HG03439 (cell line): ENCODE measurements around the gene CDC45.

Source experiments
- ATAC-seq: cut with Tn5 transposase; IDR thresholded peaks from one replicate; pipeline ENCODE4 v1.9.1; 2021; ENCODE audit warnings: mild to moderate bottlenecking, moderate library complexity; ENCODE audit not compliant: unreplicated experiment

The CDC45 gene

DNA sequence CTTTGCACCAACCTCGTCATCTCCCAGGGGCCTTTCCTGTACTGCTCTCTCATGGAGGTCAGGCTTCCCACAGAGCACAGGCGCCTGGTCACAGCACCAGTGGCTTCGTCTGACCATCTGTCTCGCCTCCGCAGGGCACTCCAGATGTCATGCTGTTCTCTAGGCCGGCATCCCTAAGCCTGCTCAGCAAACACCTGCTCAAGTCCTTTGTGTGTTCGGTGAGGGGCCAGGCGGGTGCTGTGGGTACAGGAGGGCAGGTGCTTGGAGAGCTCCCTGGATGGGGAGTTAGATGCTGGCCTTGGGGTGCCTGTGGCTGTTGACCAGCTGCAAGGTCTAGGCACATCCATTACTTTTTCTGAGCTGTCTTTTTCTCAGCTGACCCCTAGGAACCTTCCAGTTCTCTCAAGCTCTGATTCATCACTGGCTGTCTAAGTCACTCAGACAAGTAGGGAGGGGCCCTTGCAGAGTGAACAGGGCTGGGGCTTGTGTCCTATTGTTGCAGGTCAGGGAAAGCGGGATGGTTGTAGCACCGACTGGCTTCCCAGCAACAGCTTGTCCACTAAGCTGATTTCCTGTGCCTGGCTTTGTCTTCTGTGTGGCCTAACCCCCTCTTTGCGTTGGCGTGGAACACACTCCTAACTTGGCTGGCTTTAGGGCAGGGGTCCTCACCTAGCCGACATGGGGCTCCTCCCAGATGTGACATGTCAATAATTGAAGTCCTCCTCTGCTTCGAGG lies 35.3 kb downstream of the CDC45 start:
- ATAC-seq: no peak

DNA sequence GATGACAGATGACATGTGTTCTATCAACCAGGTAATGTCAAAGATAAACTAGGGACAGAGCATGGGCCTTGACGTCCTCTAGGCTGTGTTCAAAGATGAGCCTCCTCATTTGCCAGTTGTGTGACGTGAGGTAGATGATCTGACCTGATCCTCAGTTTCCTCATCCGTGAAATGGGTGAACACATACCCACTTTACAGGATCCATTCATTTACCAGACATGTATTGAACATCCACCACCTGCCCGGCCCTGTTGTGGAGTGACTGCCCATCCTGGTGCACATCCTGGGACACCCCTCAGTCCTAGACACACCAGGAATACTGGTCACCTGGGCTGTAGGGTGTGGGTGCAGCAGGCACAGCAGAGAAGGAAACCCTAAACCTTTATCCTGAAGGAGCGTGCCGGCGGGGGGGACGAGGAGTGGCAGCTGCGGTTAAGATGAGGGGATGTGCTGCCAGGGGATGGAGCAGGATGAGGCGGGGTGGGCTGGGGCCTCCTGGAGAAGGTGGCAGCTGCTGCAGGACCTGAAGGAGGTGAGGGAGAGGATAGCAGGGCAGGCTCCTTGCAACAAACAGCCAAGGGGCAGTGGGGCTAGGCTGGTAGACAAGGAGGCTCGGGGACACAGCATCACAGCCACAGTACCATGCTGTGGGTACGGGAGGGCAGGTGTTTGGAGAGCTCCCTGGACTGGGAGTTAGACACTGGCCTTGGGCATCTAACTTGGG lies 36.1 kb downstream of the CDC45 start:
- no peak for ATAC-seq

DNA sequence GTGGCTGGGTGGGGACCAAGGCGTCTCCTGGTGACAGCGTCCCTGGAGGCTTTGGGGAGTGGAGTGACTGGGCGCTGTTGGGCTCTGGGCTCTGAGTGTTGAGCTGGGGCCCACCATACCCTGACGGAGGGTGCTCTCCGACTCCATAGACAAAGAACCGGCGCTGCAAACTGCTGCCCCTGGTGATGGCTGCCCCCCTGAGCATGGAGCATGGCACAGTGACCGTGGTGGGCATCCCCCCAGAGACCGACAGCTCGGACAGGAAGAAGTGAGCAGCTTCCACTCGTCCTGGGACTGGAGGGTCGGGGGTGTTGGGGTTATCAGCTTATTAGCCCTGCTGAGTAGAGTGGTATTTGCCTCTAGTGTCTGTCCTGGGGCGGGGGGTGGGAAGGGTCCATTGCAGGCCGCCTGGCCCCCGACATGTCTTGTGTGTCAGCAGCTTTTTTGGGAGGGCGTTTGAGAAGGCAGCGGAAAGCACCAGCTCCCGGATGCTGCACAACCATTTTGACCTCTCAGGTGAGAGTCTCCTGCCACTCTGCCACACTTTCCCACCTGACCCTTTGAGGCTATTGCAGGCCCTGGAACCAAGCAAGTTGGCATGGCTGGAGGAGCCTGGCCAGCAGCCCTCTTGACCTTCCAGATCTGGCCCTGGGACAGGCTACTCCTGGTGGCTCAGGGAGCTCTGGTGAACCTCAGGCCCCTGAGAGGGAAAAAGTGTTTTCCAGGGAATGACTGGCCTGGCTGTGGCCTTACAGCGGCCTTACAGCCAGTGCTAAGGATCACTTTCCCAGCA lies 36.9 kb downstream of the CDC45 start:
- ATAC-seq: no peak

DNA sequence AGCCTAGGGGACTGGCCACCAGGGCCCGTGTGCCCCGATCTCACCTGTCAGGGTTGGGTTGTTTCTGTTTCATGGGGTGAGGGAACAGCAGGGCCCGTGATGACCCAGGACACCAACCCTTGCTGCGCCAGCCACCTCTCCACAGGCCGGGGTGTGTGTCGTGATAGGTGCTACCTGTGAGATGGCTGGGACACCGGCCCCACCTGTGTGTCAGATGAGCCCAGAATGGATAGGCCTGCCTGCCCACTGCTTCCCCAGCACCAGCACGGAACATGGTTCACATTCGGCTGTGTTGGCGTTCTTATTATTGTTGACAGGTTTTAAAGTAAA lies 37.4 kb downstream of the CDC45 start:
- no peak for ATAC-seq

DNA sequence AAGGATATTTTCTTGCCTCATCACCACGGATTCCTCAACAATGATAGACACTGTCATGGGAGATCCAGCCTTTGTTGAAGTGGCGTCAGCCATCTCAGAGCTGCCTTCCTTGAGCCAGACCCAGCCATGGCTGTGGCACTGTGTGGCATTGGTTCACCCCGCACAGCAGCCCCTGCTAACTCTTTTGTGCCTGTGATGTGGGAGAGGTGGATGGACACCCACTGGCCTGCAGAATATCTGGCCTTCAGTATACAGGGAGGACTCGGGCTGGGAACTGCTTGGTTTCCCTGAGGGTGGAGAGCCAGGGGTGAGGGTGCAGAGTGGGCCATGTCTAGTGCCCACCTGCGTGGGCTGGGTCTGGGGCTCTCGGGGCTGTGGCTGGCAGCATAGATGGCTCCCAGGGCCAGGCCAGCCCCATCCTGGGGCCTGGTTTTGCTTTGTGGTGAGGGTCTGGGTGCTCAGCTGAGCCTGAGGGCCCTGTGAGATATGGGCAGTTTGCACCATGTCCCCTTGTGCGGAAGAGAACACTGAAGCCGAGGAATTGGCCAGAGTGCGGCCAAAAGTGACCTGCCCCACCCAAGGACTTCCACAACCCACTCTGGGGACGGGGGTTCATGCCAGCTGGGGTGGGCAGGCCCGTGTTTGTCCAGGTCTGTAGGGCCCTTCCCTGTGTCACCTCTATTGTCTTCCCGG lies 38.3 kb downstream of the CDC45 start:
- ATAC-seq: no peak

DNA sequence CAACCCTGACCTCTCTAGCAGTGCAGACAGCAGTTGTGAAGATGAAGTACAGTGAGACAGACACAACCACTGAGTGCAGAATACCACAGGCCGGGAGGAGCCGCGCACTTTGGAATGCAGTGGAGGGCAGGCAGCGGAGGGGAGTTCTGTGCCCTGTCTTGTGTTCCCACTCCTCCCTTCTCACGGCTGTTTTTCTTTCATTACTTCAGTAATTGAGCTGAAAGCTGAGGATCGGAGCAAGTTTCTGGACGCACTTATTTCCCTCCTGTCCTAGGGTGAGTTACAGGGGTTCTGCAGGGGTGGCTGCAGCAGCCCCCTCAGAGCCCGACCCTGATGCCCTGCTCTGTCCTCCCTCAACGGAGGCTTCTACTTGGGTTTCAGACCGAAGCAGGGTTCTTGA lies 38.9 kb downstream of the CDC45 start:
- no peak for ATAC-seq

DNA sequence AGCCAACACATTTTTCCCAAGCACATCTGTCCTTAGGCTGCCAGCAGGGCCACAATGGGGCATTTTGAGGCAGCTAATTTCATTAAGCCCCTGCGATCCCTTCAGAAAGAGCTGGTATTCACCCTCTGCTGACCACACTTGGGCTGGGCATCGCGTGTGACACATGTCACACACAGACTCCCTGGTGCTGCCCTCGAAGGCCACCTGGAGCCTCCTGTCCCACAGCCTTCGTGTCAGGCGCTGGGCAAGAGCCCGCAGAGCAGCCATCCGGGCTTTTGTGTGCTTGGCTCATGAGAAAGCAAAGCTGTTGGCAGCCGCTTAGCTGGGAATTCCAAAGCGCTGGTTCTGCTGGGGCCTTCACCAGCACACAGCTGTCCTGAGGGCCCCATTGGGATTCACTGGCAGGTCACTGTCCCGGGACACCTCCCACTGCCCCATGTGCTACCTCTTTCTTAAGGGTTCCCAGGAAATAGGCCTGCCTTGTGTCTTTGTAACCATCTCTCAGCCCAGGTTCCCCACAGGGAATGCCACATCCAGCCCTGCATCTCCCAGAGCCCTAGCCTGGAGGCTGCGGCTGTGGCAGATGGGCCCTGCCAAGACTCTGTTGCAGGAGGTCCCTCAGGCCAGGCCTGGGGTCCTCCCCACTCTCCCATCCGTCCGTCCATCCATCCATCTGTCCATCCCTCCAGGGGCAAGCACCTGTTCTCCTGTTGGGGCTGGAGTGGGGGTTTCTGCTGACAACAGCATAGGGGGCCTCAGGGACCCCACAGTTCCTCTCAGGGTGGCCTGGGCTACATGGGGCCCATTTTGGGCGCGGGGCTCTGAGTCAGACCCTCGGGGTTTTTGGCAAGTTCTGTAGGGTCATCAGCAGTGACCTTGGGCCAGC lies 39.6 kb downstream of the CDC45 start:
- no peak for ATAC-seq

DNA sequence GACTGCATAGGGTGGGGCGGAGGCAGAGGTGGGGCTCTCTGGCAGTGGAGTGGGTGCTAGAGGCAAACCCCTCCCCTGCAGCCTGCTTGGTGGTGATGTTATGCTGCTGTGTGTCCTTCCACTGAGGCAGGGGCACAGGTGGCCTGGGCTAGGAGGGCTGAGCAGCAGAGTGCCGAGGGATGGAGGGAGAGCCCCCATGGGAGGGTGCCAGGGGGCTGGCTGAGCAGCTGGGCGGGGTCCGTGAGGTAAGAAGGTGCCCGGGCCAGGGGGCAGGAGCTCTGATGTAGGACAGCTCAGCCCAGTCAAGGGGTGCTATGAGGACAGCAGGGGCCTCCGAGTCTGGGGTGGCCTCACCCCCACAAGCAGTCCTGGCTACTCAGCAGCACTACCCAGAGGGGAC lies 40.3 kb downstream of the CDC45 start:
- no peak for ATAC-seq

DNA sequence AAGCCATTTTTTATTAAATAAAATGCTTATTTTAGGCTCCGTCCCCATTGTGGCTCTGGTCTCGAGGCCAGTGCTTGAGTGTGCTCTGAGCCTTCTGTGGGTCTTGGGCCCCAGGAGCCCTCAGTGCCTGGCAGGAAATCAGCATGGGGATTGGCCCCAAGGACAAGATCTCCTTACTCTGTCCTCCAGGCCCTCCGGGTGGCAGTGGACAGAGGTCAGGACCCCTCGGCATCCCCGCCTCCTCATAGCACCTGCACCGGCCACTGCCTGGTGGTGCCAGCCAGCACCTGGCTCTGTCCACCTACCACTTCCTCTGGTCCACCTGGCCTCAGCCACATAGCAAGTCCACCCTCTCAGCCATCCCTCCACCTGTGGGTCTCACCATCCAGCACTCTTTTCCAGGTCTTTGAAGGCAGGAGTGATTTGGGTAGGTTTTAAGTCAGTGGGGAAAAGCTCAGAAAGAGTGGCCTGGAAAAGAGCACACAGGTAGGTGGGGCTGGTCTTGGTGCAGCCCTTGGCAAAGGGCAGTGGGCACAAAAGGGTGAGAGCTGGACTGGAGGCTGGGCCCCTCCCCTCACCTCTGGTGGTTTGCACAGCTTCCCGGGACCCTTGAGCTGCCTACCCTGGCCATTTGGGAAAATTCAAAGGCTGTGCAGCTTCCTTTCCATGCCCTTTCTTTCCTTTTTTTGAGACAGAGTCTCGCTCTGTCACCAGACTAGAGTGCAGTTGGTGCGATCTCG lies 41.0 kb downstream of the CDC45 start:
- ATAC-seq: no peak

DNA sequence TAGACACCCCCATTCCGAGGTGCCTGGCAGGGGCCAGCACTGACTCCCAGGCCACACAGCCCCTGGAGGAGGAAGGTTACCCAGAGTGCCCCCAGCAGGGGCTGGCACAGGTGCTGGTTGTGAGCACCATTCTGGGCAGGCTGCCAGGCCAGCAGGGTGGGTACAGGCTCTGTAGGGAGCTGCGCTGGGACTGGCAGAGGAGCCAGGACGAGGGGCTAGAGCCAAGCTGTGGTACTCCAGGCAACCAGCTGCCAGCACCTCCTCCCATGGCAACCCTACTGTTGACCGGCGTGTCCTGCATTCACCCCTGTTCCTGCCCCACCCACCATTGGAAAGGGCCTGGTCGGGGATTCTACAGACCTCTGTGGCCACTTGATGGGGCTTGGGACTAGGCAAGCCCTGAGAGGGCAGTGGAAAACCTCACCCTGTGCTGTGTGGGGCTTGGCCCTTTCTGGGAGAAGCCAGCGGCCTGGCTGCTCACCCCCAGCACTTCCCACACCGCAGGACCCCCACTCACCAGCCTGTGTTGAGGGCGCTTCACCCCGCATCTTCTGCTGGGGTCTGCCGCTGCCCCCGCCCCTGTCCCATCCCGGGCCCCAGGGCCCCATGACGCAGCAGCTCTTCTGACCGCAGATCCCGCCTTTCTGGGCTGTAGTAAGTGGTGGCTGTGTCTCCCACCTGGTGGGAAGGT lies 42.6 kb downstream of the CDC45 start:
- ATAC-seq: no peak

DNA sequence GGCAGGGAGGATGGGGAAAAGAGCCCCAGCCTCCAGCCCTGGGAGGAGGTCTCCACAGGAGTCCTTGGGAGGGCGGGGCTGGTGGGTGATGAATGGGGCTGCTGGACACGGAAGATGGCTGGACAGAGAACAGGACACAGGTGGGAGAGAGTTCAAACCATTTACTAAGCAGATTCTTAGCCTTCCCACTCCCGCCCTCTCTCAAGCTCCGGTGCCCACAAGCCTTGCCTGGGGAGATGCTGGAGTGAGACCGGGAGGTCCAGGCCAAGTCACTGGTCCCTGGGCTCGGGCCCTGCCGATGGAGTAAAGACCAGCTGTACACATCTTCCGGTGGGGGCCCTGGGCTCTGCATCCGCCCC lies 43.1 kb downstream of the CDC45 start:
- no peak for ATAC-seq

DNA sequence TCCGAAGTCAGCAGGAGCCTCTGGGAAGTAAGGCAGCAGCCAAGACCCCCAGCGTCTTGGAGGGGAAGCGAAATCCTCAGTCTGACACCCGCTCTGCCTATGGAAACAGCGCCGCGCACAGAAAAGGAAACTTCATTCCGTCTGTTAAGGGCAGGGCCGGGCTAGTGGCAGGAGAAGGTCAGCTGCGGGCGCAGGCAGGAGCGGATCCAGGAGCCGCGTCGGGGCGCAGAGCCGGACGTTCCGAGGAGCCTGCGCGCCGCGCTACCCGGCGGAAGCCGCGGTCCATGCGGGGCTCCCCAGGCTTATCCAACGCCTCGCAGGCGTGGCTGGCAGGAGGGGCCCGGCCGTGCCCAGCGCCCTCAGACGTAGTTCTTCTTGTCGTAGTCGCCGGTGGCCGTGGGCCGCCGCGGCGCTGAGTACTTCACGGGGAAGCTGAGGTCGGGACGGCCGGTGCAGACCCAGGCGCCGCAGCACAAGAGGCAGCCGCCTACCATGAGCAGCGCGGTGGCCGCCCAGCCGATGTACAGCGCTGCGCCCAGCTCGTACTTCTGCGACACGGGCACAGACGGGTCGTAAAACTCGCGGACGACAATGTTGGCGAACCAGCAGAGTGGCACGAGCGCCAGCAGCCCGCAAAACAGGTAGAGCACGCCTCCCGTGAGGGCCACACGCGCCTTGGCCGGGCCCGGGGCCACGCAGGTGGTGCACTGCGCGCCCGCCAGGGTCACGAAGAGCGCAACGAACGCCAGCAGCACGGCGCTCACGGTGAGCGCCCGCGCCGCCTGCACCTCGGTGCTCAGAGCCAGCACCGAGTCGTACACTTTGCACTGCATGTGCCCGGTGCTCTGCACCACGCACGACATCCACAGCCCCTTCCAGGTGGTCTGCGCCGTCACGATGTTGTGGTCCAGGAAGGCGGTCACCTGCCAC lies 43.8 kb downstream of the CDC45 start:
- ATAC-seq: no peak

DNA sequence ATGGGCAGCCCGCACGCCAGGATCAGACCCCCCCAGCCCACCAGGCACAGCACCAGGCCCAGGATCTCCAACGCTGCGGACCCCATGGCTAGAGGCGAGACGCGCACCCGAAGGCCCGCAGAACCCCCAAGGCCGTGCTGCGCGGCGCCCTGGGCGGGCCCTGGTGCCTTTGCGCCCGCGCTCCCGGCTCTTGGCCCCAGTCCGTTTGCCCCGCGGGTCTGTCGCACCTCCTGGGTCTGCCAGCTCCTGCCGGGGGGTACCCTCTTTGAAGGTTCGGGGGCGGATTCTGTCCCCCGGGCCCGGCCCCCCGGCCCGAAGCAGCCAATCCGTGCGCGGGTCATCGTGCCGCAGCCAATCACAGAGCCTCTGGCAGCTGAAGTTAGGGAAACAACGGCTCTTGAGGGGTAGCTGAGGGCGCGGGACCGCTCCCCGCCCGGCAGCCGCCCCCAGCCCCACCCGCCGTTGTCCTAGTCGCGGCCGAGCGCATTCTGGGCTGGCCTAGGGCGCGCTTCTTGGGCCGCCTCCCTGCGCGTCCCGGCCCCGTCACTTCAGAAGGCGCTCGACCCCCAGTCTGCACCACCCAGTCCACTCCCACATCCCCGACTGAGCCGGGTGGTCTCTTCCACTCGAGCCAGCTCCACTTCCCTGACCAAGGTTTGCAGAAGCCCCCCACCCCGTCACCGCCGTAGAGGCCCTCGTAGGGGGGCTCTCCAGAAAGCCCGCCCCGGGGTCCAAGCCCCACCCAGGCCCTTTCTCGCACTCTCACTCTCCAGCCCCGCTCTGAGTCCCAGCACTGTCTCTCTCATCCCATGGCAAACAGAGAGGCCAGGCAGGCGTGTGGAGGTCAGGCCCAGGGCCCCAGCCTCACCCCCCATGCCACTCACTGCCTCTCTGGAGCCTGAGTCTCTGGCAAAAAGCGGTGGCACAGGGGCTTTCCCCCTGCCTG lies 44.7 kb downstream of the CDC45 start, which contains the start of gene CLDN5:
TSS of gene CLDN5 (minus strand) at position 241 of the 946 bp plus-strand sequence. CDS start at position 86, 155 bp downstream.
- ATAC-seq: no peak

DNA sequence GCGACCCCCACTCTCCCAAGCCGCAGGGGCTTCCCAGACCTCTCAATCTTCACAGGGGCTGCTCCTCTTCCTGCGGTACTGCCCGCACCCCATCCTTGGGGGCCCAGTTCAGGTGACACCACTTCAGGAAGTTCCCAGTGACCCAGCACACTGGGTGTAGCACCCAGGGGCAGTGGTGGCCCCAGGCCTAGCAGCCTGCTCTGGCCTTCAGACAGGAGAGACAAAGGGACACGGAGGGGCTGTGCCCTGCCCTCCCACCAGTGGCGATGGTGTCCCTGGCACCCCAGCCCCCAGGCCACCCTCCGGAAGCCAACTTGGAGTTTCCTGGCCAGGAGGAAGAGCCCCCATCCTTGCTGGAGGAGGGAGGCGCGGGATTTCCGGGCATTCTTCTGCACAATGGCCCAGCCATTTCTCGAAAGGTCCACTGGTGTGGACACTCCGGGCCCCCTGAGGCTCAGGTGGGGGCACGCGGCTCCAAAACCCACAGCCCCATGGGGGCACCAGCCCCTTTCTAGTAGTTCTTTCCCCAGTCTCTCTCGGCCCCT lies 45.5 kb downstream of the CDC45 start:
- no peak for ATAC-seq

DNA sequence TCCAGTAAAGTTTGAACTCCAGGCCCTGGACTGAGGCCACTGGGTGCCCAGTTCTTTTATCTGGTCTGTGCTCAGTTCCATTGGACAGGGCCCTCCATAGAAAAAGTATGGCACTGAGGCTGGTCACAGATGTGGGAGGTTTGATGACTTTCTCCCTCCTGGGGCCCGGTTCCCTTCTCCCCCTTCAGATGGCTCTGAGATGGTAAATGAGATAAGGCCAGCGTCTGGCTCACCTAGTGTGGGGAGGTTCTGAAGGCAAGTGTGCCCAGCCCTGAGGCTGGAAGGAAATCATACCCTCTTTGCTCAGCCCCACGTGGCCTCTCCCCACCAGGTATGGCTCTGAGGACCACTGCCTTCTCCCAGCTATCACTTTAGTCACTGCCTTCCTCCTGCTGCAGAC lies 45.9 kb downstream of the CDC45 start:
- no peak for ATAC-seq

DNA sequence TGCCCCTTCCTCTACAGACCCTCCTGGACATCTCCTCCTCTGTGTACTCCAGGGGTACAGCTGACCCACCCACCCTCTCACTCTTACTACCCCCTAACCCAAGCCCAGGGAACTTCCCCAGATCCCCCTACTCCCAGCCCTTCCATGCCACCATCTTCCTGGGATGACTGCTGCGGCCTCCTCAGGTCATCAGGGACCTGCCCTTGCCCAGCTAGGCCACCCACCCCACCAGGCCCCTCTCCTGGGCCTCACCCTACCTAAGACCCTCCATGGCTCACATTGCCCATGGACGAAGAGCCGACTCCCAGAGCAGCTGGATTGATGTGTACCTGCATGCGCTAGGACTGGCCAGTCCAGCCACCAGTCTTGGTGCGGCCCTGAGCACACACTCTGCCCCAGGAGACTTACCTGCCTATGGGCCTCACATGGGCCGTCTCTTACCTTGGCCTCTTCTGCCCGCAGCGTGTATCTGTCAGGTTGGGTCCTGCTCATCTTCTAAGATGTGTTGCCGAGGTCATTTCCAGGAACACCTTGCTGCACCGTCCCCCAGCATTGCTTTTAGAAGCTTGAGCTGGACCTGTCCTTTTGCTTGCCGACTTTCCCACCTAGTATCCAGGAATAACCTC lies 46.5 kb downstream of the CDC45 start:
- ATAC-seq: no peak
